SKM-1 treated with dmso at 0.1 percent for 144 hours (cell line): Measurements from ENCODE around the gene SSH3.
"Not testable (repeated sequence)": the region's sequence is repeated elsewhere in the genome, so short reads cannot be mapped to it uniquely, and the experiment has no call there.

Experiments
- DNase-seq: peaks from one replicate; lab custom pipeline; 2025; ENCODE audit not compliant: unreplicated experiment; lab: John Stamatoyannopoulos, UW

Gene SSH3

DNA sequence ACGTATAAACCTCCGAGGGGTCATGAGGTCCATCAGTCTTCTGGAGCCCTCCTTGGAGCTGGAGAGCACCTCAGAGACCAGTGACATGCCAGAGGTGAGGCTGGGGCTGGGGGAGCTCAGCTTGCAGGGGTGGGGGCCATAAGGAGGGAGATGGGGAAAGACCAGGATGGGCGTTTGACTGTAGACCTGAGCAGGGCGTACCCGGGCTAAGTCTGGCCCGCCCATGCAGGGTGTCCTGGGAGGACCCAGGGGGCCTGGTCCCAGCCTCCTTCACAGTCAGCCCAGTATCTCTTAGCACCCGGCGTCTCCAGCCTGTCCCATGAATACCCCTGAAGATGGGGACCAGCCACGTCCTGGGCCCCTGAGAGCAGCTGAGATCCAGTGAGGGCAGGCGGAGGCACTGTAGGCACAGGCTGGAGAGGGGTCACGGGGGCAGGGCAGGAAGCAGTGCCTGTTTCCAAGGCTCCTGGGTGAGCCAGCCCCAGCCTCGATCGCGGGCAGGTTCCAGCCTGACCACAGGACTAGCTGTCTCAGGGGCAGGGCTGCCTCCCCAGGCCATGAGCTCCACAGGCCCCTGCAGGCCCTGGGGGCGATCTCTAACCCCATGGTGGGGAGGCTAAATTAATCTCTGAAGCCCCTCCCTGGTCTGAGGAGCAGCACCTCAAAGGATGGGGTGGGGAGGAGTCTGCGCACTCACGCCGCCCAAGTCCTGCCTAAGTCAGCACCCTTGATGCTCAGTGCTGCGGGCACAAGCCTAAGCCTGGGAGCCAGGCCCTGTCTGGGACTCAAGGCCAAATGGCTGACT is 7.1 kb downstream of the SSH3 start:
- DNase-seq: no peak

GRCh38 chr11:67311051-67311555 is 7.8 kb downstream of the SSH3 start:
- DNase-seq: no peak

DNA sequence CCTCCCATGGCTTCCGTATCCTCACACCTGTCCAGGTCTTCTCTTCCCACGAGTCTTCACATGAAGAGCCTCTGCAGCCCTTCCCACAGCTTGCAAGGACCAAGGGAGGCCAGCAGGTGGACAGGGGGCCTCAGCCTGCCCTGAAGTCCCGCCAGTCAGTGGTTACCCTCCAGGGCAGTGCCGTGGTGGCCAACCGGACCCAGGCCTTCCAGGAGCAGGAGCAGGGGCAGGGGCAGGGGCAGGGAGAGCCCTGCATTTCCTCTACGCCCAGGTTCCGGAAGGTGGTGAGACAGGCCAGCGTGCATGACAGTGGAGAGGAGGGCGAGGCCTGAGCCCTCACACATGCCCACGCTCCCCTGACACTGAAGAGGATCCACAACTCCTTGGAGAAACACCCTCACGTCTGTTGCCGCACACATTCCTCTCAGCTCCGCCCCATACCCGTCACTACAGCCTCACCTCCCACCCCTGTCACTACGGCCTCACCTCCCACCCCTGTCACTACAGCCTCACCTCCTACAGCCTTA is 8.3 kb downstream of the SSH3 start:
- DNase-seq: no peak

GRCh38 chr11:67312187-67313021 is 9.1 kb downstream of the SSH3 start:
- DNase-seq: peak; percentile 66

- no peak for DNase-seq
These were observed 10.0 kb downstream of the SSH3 start for GRCh38 chr11:67313125-67313890.

- DNase-seq: no peak
These were observed 10.9 kb downstream of the SSH3 start for GRCh38 chr11:67314218-67314617.

DNA sequence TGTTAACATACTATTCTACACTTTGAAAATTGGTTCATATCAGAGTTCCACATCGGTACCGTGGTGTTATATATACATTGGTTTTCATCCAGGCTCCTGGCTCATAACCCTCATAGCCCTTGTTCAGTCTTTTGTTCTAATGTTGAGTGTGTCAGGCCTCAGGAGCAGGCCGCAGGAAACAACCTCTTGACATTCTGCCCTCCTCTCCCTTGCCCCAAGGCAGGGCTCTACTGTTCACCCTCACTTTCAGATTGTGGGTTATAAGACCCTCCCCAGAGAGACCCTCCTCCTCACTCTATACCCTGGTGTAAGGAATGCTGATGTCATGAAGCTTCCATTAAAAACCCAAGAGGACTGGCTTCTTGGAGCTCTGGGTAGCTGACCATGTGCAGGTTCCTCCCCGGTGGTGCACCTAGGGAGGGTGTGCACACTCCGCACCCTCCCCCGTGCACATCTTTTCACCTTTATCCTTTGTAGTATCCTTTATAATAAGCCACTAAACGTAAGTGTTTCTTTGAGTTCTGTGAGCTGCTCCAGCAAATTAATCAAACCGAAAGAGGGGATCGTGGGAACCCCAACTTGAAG is 12.1 kb downstream of the SSH3 start:
- no peak for DNase-seq

GRCh38 chr11:67316882-67317204 is 13.5 kb downstream of the SSH3 start:
- DNase-seq: no peak

DNA sequence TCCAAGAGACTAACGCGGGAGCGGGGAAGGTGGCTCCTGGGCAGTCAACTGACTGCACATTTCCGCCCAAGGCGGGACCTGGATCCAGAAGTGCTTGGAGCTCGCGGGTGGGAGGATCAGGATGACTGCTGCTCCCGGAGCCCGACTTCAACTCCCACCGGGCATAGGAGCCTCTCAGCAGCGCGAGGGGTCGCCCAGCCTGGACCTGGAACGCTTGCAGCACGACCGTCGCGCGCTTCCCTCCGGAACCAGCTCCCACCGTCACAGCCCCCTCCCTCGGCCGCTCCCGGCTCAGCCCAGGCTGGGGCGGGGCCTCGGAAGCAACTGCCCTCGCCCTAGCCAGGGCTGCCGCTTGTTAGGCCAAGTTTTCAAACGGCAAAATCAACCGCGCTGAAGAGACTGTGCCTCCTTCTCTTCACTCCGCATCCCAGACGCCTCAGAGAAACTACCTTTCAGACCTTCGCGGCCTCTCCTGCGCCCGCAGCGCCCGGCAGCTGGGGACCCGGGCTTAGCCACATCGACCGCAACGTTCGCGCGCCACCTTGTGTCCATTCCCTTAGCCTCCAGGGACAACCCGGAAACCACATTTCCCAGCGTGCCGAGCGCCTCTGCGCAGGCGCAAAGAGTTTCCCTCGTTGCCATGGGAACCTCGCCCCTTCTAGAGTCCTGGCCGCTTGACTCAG is 14.0 kb downstream of the SSH3 start:
- DNase-seq: peak; percentile 90

- DNase-seq: no peak
These were observed 14.7 kb downstream of the SSH3 start for GRCh38 chr11:67317888-67318555.

- DNase-seq: not testable (repeated sequence)
These were observed 15.5 kb downstream of the SSH3 start for GRCh38 chr11:67318876-67319275.

GRCh38 chr11:67320011-67320410 is 16.7 kb downstream of the SSH3 start:
- no peak for DNase-seq

DNA sequence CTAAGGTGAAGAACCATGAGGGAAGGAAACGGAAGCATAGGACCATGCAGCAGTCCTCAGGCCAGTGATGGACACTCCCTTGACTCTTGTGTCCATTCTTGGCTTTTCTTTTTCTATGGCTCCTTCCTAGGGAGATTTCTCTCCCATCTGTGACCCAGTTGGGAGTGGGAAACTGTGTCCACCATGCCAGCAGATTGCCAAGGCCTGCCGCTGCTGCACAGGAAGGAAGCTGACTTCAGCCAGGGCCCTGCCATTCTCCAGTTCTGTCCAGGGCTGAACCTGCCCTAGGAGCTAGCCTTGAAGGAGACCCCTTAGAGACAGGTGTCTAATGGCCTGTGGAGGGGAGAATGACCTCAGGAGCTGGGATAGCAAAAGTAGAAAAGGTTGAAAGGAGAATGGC is 17.4 kb downstream of the SSH3 start:
- no peak for DNase-seq

- DNase-seq: no peak
These were observed 18.1 kb downstream of the SSH3 start for GRCh38 chr11:67321313-67321871.

GRCh38 chr11:67322049-67322448 is 18.7 kb downstream of the SSH3 start:
- no peak for DNase-seq

DNA sequence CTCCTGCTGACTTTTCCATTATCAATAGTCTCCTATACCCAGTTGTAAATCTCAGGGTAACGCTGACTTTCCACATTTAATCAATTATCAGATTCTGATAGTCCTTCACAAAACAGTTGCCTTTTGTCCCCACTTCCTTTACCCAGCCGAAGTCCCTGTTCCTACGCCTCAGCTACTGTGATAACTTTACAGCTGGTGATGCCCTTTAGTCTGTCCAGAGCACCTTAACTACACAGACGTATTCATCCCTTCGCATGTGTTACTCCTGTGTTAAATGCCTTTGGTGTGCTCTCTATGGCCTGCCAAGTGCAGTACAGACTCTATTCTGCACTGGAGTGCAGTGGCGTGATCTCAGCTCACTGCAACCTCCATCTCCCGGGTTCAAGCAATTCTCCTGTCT is 20.2 kb downstream of the SSH3 start:
- DNase-seq: no peak

DNA sequence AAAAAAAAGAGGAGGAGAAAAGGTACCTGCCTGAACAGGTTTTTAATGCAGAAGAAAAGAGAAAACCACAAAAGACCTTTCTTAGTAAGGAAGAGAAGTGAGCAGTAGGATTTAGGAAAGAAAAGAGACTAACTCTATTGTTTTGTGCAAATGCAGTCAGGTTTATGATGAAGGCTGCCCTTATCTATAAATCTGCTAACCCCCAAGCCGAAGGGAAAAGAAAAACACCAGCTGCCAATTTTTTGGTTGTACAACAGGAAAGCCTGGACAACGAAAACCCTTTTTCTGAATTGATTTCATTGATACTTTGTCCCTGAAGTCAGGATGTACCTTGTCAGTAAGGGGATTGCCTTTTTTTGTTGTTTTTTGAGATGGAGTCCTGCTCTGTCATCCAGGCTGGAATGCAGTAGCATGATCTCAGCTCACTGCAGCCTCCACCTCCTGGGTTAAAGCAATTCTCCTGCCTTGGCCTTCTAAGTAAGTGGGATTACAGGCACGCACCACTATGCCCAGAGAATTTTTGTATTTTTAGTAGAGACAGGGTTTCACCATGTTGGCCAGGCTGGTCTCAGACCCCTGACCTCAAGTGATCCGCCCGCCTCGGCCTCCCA is 28.9 kb downstream of the SSH3 start:
- no peak for DNase-seq

- no peak for DNase-seq
These were observed 33.9 kb downstream of the SSH3 start for GRCh38 chr11:67337257-67337656.

DNA sequence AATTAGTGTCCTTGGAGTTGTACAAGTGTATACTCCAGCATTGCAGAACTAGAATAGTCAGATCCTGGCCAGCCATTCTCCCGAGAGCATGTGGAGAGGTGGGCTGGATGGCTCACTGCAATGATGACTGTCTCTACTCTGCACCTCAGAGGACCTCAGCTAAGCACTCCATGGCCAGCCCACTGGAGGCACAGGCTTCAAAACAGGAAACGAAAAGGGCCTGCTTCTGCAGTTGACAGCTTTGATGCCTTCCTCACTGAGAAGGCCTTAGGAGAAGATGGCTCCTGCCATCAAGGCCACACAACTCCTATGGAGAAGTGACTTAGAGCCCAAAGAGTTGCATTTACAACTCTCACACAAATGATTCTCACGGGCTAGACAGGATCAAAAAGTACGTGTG is 40.9 kb downstream of the SSH3 start:
- no peak for DNase-seq
